GM13977 (cell line): ENCODE results near the gene GABRB1.

Experiments used
- DNase-seq: peaks from one replicate; pipeline ENCODE4 v3.0.0; 2012; ENCODE audit warnings: low spot score
- in situ Hi-C: fragments of 300-500 bp; cut with MboI; formaldehyde crosslinking; loops from one replicate; pipeline ENCODE4 v1.12.0; 2022; ENCODE audit warnings: low sequenced_read_pairs, low pct_unique_long_range_greater_than_20kb, mixed read lengths, inconsistent platforms; ENCODE audit not compliant: unreplicated experiment
- TF ChIP-seq, protein P1 (sequence below): IDR thresholded peaks from 2 replicates; pipeline ENCODE4 v1.5.1; 2012; ENCODE audit warnings: mild to moderate bottlenecking, control low read depth; ENCODE audit not compliant: insufficient read depth; ENCODE audit errors: extremely low read depth, missing control alignments

Gene GABRB1

DNA sequence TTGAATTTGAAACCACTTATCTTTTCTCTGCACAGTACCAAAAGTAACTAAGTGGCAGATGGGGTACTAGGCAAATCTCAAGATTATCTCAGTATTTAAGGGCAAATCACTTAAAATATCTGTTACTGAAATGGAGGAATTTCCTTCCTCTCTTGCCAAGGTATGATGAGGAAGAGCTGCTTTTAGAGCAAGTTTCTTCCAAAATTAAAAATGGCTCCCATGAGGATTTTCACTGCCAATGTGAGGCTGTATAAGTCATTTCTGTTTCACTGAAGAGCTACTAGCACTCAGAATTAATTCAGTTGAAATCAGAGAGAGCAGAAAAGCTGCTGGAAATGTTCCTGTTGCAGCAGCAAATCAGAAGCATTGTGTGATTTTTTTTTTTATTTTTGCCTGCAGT is 43.4 kb downstream of the GABRB1 start:
- TF ChIP-seq, protein P1, sequence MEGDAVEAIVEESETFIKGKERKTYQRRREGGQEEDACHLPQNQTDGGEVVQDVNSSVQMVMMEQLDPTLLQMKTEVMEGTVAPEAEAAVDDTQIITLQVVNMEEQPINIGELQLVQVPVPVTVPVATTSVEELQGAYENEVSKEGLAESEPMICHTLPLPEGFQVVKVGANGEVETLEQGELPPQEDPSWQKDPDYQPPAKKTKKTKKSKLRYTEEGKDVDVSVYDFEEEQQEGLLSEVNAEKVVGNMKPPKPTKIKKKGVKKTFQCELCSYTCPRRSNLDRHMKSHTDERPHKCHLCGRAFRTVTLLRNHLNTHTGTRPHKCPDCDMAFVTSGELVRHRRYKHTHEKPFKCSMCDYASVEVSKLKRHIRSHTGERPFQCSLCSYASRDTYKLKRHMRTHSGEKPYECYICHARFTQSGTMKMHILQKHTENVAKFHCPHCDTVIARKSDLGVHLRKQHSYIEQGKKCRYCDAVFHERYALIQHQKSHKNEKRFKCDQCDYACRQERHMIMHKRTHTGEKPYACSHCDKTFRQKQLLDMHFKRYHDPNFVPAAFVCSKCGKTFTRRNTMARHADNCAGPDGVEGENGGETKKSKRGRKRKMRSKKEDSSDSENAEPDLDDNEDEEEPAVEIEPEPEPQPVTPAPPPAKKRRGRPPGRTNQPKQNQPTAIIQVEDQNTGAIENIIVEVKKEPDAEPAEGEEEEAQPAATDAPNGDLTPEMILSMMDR = no peak
- DNase-seq = no peak
- in situ Hi-C loops = no loop called here

DNA sequence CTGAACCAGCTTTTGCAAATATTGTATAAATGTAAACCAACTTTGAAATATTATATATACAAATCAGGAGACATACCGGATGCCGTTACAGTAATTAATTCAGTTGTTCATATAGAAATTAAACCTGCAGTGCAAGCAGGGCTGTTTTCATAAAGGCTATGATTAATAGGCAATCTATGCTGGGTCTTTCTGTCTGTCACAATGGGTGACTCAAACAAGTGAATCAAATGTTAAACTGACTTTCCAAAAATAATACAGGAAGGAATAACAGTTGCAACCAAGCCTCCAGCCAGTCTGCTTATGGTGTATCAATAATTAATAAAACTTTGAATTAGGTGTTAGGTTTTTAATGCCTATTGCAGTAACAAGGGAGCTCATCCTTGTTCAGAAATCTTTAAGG is 43.9 kb downstream of the GABRB1 start:
- in situ Hi-C loops = no loop called here
- TF ChIP-seq, protein P1 = no peak
- no peak for DNase-seq

DNA sequence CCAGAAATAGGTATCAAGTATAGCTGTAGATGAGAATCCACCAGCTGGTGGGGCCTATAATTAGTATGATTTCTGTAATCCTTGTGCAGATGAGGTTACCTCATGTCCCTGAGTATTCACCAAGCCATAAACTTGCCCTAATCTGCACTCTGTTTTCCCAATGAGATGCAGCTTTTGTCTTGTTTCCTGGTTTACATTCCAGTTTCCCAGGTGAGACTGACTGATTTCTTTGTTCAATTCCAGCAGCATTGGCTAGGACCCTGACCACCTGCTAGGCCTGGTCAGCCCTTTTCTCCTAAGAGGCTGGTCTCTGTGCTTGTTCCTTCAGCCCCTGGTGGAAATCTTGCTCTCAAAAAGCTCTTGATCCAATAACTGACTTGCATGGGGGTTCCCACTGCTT is 44.6 kb downstream of the GABRB1 start:
- no peak for DNase-seq
- TF ChIP-seq, protein P1 = no peak
- in situ Hi-C loops = no loop called here

DNA sequence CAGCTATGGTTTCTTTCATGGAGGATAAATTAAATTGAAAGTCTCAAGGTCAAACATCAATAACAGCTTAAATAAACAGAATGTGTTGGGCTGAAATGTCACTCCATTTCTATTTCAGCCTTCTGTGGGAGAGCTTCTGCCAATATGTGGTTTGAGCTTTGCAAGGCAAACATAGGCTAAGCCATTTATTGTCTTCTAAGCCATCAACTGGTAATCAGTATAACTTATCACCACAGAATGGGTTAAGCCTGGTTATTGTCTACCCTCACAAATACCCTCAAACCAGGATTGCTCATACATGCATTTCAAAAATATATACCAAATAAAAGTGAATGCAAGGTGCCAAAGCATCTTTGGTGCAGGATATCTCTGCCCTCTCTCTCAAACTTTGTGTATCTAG is 52.7 kb downstream of the GABRB1 start:
- in situ Hi-C loops = no loop called here
- DNase-seq = no peak

DNA sequence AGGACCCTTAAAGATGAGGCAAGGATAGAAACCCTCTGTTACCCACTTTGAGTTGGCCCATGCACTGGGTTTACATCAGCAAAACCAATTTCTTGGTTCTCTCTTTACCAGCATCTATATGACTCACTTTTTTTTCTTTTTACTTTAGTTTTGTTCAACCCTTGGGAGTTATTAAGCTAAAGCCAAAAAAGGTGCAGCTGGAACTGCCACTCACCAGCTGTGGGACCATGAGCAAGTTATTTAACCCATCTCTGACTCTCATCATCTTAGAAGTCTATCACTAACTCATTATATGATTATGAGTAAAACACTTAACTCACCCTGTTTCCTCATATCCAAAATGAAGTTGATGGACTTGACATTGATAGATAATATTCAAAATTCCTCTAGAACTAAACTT is 53.4 kb downstream of the GABRB1 start:
- TF ChIP-seq, protein P1 = no peak
- in situ Hi-C loops = no loop called here
- DNase-seq = no peak

More for the DNA sequence above, 52.7 kb downstream of the GABRB1 start:
- TF ChIP-seq, protein P1 = no peak

DNA sequence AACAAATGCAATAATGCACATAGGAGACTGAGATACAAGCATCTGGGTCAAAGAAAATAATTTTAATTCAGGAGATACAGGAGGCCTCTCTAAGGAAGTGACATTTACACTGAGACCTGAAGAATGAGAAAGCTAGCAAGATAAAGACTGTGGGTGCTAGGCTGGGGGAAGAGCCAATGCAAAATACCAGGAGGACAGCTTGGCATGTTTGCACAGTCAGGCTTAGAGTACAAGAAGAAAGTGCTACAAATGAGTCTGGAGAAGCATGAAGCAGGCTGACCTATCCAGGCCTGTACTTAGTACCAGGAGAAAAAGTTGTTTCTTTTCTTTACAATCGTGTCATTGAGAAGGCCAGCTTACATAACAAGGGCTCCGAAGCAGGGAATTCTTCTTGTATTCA is 56.9 kb downstream of the GABRB1 start:
- in situ Hi-C loops = no loop called here

DNA sequence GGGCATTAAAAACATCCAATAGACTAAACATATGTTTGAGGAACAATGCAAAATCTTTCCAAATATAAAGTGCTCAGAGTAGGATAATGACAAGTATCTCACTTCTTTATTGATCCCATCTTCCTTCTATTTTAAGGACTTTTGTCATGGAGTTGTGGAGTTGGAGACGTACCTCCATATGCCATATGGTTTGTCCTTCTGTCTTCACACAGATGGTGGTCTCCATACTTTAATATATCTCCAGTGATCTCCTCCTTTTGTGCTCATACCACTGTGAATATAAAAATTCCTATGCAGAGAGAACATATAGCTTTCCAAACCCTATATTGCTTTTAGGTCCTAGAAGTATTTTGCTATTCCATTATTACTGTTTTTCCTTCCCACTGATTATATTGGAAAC is 64.5 kb downstream of the GABRB1 start:
- in situ Hi-C loops = no loop called here
- no peak for DNase-seq
- TF ChIP-seq, protein P1 = no peak

More for the DNA sequence above, 56.9 kb downstream of the GABRB1 start:
- TF ChIP-seq, protein P1 = no peak
- no peak for DNase-seq
